Measurements from ENCODE around the gene STYXL1.
"Not testable (repeated sequence)": the region's sequence is repeated elsewhere in the genome, so short reads cannot be mapped to it uniquely, and the experiment has no call there.

STYXL1 gene

GRCh38 chr7:76040126-76040525, 7.7 kb downstream of the STYXL1 start:
- in situ Hi-C loops (cut with HindIII; ENCODE audit: low sequenced_read_pairs), result loop anchor here (5.0 to 10.0 kb wide), 2 partner anchors 193 to 245 kb away; no protein-coding TSS in a partner anchor

- in situ Hi-C loops (cut with HindIII; ENCODE audit: low sequenced_read_pairs), result no loop called here
These were observed 10.5 kb downstream of the STYXL1 start for GRCh38 chr7:76037310-76037709.

DNA sequence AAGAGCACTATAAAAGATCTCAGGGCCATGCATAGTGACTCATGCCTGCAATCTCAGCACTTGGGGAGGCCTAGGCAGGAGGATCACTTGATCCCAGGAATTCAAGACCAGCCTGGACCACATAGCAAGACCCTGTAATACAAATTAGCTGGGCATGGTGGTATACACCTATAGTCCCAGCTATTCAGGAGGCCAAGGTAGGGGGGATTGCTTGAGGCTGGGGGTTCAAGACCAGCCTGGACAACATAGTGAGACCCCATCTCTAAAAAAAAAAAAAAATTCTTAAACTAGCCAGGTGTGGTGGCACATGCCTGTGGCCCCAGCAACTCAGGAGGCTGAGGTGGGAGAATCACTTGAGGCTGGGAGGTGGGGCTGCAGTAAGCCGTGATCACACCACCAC, 15.8 kb downstream of the STYXL1 start:
- in situ Hi-C loops (cut with HindIII; ENCODE audit: low sequenced_read_pairs), result no loop called here

- in situ Hi-C loops (cut with HindIII; ENCODE audit: low sequenced_read_pairs), result loop anchor here (10.0 kb wide), 1 partner anchor 65 kb away; no protein-coding TSS in a partner anchor
These were observed 18.1 kb downstream of the STYXL1 start for GRCh38 chr7:76029682-76030081.

DNA sequence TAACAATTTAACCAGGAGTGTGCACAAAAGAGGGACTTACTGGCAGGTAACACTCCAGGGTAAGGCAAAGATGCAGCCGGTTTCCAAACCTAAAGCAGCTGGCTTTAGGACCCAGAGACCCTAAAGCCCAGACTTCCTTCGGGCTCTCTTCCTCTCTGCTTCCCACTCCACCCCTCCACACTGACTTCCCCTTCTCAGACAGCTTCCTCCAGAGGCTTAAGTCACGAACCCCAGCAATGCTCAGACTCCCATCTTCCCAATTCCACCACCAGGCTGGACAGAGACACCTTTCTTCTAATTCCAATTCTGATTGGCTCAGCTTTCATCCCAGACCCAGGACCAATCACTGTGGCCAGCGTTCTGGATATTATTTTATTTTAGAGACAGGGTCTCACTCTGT, 24.8 kb downstream of the STYXL1 start:
- in situ Hi-C loops (cut with HindIII; ENCODE audit: low sequenced_read_pairs), result loop anchor here (10.0 kb wide), 1 partner anchor 58 kb away; no protein-coding TSS in a partner anchor

DNA sequence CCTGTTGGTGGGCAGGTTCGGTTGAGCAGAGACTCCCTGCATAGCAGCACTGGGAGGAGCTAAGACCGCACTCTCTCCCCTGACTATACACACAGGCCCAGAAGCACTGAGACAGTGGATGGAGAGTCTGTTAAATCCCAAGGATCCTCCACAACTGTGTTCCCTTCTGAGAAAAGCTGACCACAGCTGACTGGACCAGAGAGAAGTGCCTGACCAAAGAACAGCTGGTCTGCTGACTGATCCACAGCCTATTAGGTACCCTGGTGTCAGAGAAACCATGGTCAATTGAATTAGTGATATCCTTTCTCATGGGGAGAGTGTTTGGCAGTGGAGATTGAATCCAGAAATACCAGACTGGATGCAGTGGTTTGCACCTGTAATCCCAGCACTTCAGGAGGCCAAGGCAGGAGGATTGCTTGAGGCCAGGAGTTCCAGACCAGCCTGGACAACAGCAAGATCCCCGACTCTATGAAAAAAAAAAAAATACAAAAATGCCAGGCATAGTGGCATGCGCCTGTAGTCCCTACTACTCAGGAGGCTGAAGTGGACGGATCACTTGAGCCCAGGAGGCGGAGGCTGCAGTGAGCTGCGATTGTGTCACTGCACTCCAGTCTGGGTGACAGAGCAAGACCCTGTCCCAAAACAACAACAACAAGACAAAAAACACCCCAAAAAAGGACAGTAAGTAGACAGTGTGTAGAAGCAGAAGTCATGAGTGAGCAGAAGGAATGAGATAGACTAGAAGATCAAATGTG, 25.6 kb downstream of the STYXL1 start:
- in situ Hi-C loops (cut with HindIII; ENCODE audit: low sequenced_read_pairs), result loop anchor here (10.0 kb wide), 1 partner anchor 57 kb away; no protein-coding TSS in a partner anchor

GRCh38 chr7:76020031-76020714, 27.6 kb downstream of the STYXL1 start:
- in situ Hi-C loops (cut with HindIII; ENCODE audit: low sequenced_read_pairs), result loop anchor here (10.0 kb wide), 1 partner anchor 55 kb away; no protein-coding TSS in a partner anchor

GRCh38 chr7:76018520-76018919, 29.3 kb downstream of the STYXL1 start:
- in situ Hi-C loops (cut with HindIII; ENCODE audit: low sequenced_read_pairs), result not testable (repeated sequence)

- in situ Hi-C loops (cut with HindIII; ENCODE audit: low sequenced_read_pairs), result no loop called here
These were observed 31.4 kb downstream of the STYXL1 start for GRCh38 chr7:76016191-76016947.

DNA sequence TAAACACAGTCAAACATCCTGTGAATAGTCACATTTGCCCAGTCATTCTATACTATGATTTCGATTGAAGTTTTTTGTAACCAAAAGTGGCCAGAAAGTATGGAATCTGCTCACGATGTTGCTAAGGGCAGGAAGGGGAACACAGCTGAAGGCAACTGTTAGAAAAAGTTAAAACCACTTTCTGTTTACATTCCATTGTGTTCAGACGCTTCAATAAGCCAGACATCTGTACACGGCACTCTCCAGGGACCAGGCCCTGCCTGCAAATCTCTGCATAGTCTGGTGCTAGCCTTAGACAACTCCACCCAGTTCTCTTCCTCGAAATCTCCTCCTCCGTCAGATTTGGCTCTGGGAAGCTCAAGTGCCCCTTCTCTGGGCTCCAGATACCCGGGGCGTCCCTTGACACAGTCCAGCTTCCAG, 36.3 kb downstream of the STYXL1 start:
- in situ Hi-C loops (cut with HindIII; ENCODE audit: low sequenced_read_pairs), result no loop called here

DNA sequence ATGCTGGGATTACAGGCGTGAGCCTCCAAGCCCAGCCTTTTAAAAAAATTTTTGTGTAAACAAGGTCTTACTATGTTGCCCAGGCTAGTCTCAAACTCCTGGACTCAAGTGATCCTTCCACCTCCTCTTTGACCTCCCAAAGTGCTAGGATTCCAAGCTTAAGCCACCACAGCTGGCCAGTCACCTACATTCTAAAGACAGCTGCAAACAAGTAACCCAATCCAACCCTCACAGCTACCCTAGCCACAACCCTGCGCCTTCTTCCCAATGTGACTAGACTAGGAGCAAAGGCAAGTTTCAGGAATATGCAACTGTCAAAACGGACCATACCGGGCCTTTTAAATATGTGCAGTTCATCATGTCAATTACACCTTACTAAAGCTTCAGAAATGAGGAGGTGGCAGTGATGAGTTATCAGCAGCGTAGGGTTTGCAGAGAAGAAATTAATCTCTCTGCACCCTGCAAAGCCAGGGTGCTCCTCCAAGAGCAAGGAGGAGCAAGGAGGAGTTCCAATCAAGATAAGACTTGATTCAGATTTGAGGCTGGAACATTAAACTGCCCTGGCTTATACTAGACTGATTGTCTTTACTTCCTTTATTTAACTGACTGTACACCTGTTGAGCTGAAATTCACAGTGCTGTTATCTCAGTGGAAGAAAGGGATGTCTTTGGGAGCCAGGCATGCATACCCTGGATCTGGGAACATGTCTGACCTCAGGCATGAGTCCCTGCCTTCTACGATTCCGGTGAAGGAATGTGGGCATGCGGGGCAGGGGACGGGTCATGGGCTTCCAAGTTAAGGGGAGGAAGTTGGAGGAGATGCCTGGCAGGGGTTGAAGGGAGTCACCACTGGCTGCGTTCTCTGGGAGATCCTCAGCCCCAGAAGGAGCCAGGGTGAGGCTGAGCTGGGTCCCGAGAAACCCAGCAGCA, 37.9 kb downstream of the STYXL1 start:
- in situ Hi-C loops (cut with HindIII; ENCODE audit: low sequenced_read_pairs), result no loop called here

DNA sequence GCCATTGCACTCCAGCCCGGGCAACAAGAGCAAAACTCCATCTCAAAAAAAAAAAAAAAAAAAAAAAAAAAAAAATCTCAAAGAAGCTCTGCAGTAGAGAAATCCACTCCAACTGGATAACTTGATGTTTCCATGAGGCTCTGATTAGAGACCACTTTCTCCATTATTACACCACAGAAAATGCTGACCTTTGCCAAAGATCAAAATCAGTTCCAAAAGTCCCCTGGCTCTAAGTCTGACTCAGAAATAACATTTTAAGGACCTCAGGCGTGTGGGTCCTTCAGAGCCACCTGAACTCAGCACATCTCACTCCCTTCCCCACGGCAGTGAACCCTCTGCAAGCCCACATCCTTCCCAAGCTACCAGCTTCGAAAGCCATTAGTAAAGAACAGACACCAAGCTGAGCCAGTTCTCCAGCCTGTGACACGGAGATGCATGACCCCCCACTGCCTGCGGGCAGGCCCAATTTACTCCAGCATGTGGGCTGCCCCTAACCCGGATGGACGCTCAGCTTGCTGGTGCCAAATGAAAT, 39.6 kb downstream of the STYXL1 start:
- in situ Hi-C loops (cut with HindIII; ENCODE audit: low sequenced_read_pairs), result no loop called here

DNA sequence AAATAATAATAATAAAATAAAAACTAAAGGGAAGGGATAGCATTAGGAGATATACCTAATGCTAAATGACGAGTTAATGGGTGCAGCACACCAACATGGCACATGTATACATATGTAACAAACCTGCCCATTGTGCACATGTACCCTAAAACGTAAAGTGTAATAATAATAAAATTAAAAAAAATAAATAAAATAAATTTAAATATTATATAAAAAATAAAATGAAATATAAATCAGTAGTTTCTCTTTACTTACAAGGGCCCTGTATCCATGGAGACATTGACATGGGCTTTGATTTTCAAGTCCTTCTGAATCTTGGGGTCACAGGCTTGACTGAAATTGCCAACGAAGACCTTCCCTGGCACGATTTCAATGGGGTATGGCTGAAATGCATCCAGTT, 42.8 kb downstream of the STYXL1 start:
- in situ Hi-C loops (cut with HindIII; ENCODE audit: low sequenced_read_pairs), result not testable (repeated sequence)

GRCh38 chr7:76003351-76003750, 44.4 kb downstream of the STYXL1 start:
- in situ Hi-C loops (cut with HindIII; ENCODE audit: low sequenced_read_pairs), result no loop called here

- in situ Hi-C loops (cut with HindIII; ENCODE audit: low sequenced_read_pairs), result no loop called here
These were observed 45.0 kb downstream of the STYXL1 start for GRCh38 chr7:76002822-76003221.

GRCh38 chr7:76002139-76002538, 45.7 kb downstream of the STYXL1 start:
- in situ Hi-C loops (cut with HindIII; ENCODE audit: low sequenced_read_pairs), result no loop called here

DNA sequence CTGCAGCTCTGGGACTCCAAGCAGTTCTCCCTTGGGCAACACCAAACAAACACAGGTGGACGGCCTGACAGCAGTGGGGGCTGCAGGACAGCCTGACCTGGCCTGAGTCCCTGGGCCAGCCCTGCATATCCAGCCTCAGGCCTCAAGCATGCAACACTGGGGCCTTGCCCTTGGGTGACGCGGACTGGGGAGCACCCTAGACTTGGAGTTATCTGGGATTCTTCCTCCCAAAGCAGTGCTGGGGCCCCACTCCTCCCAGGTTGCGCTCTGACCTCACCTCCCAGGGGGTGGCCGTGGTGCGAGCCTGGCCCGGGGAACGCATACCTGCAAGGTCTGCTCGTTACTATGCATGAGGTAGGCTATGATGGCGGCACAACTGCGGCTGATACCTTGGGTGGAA, 47.2 kb downstream of the STYXL1 start:
- in situ Hi-C loops (cut with HindIII; ENCODE audit: low sequenced_read_pairs), result no loop called here

DNA sequence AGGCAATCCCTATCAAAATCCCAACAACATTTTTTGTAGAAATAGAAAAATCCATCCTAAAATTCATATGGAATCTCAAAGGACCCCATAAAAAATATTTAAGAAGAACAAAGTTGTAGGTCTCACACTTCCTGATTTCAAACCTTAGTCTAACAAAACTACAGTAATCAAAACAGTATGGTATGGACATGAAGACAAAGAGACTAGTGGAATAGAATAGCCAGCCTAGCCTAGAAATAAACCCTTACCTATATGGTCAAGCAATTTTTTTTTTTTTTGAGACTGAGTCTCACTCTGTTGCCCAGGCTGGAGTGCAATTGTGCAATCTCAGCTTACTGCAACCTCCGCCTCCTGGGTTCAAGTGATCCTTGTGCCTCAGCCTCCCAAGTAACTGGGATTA, 49.8 kb downstream of the STYXL1 start:
- in situ Hi-C loops (cut with HindIII; ENCODE audit: low sequenced_read_pairs), result no loop called here

DNA sequence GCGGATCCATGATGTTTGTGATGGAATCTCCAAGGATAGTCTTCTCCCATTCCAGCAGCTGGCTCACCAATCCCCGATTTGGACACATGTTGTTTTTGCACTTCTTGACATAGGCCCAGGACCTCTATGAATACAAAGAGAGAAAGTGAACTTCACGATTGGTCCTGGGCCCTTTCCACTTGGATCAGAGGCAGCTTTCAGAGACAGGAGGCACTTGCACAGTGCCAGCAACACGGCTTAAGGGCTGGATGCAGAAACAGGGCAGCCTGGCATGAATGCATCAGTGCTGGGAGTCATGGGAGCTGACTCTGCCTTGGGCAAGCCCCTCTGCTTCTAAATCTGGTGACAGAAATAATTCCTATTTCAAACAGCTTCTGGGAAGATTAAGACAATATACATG, 51.3 kb downstream of the STYXL1 start:
- in situ Hi-C loops (cut with HindIII; ENCODE audit: low sequenced_read_pairs), result no loop called here

- in situ Hi-C loops (cut with HindIII; ENCODE audit: low sequenced_read_pairs), result no loop called here
These were observed 51.8 kb downstream of the STYXL1 start for GRCh38 chr7:75995996-75996395.

Measured in endothelial cell of hepatic sinusoid (primary cell).